OCI-LY1 (cell line): Measurements from ENCODE around the gene NPM1.

Experiments used
- H2AFZ ChIP-seq: fragments of 200-600 bp; sonication (generic), shearing (Covaris generic); 2 replicates; pipeline ENCODE4 v1.6.0; 2014; ENCODE audit warnings: antibody characterized with exemption, mild to moderate bottlenecking, low read length
- H3F3A ChIP-seq: fragments of 200-600 bp; sonication (generic), shearing (Covaris generic); 2 replicates; pipeline ENCODE4 v1.6.0; 2014; ENCODE audit warnings: mild to moderate bottlenecking, antibody characterized with exemption, low read length, moderate library complexity; ENCODE audit not compliant: insufficient read depth
- H3K27ac ChIP-seq: fragments of 200-600 bp; sonication (generic); 2 replicates; pipeline ENCODE4 v1.5.1; 2014; ENCODE audit warnings: low read length, mixed run types, mild to moderate bottlenecking, low read depth; ENCODE audit not compliant: poor library complexity, severe bottlenecking
- H3K27me3 ChIP-seq: fragments of 200-600 bp; sonication (generic); 2 replicates; pipeline ENCODE4 v1.6.0; 2014; ENCODE audit warnings: antibody characterized with exemption, mild to moderate bottlenecking, low read length, moderate library complexity; ENCODE audit not compliant: insufficient read depth
- H3K36me3 ChIP-seq: fragments of 200-600 bp; sonication (generic); 2 replicates; pipeline ENCODE4 v1.6.1; 2014; ENCODE audit warnings: mild to moderate bottlenecking, antibody characterized with exemption, low read length, moderate library complexity, mixed read lengths; ENCODE audit not compliant: insufficient read depth
- H3K4me1 ChIP-seq: fragments of 200-600 bp; sonication (generic); 2 replicates; pipeline ENCODE4 v1.5.1; 2014; ENCODE audit warnings: mild to moderate bottlenecking, low read length, moderate library complexity; ENCODE audit not compliant: insufficient read depth, severe bottlenecking
- H3K4me2 ChIP-seq: fragments of 200-600 bp; sonication (generic), shearing (Covaris generic); 2 replicates; pipeline ENCODE4 v1.6.1; 2014; ENCODE audit warnings: low read length
- H3K4me3 ChIP-seq: fragments of 200-600 bp; sonication (generic); 2 replicates; pipeline ENCODE4 v1.5.1; 2014; ENCODE audit warnings: low read length, low read depth, mild to moderate bottlenecking, mixed read lengths; ENCODE audit not compliant: poor library complexity, severe bottlenecking
- H3K79me2 ChIP-seq: fragments of 200-600 bp; shearing (Covaris generic); 2 replicates; pipeline ENCODE4 v1.6.1; 2016; ENCODE audit warnings: mixed run types, low read length, mixed read lengths; ENCODE audit not compliant: insufficient read depth
- H3K9ac ChIP-seq: fragments of 200-600 bp; sonication (generic), shearing (Covaris generic); 2 replicates; pipeline ENCODE4 v1.6.1; 2014; ENCODE audit warnings: mild to moderate bottlenecking, low read length, mixed read lengths
- H3K9me2 ChIP-seq: fragments of 200-600 bp; sonication (generic), shearing (Covaris generic); 2 replicates; pipeline ENCODE4 v1.6.1; 2014; ENCODE audit warnings: low read depth, mild to moderate bottlenecking, low read length, mixed read lengths
- H3K9me3 ChIP-seq: fragments of 200-600 bp; shearing (Covaris generic); 2 replicates; pipeline ENCODE4 v1.6.1; 2014; ENCODE audit warnings: low read length, mixed read lengths
- H4K20me1 ChIP-seq: fragments of 200-600 bp; sonication (generic), shearing (Covaris generic); 2 replicates; pipeline ENCODE4 v1.6.0; 2016; ENCODE audit warnings: mild to moderate bottlenecking, low read length; ENCODE audit not compliant: insufficient read depth
- CTCF ChIP-seq: fragments of 200-600 bp; sonication (generic), shearing (Covaris generic); IDR thresholded peaks from 2 replicates; pipeline ENCODE4 v1.5.1; 2017; ENCODE audit warnings: mild to moderate bottlenecking, antibody characterized with exemption, low read length, moderate library complexity, mixed read lengths
- EZH2 ChIP-seq: fragments of 200-600 bp; sonication (generic), shearing (Covaris generic); IDR thresholded peaks from 2 replicates; pipeline ENCODE4 v1.8.0; 2017; ENCODE audit warnings: borderline replicate concordance, mixed run types, mild to moderate bottlenecking, antibody characterized with exemption, low read length, moderate library complexity, mixed read lengths

The NPM1 gene

GRCh38 chr5:171432076-171432475 is 44.4 kb downstream of the NPM1 start:
- Histone ChIP-seq H3K4me3 (no peak overlapping the region), H3K27me3 (no peaks in the 10 kb centered on the region), H3K9me3 (no peaks in the 10 kb centered on the region), H3K79me2 (no peaks in the 10 kb centered on the region), H4K20me1 (no peaks in the 10 kb centered on the region), H3K27ac (no peak overlapping the region), H3K4me2 (no peak overlapping the region), H3K4me1 (no peaks in the 10 kb centered on the region), H3K36me3 (no peaks in the 10 kb centered on the region), H2AFZ (no peak overlapping the region), H3K9me2 (no peaks in the 10 kb centered on the region), H3K9ac (no peak overlapping the region), H3F3A (no peaks in the 10 kb centered on the region)
- TF ChIP-seq EZH2 (no peak), CTCF (no peak)

- H3K9ac ChIP-seq: no peak overlapping the region
- no peak overlapping the region for H3K4me3 ChIP-seq
- no peaks in the 10 kb centered on the region for H4K20me1 ChIP-seq
- H3K79me2 ChIP-seq: no peaks in the 10 kb centered on the region
- H2AFZ ChIP-seq: no peak overlapping the region
- 0 out of 2 replicates have a peak, but pooled peaks cover 4% of the 10 kb centered on the region for H3K27me3 ChIP-seq
- H3K4me1 ChIP-seq: no peaks in the 10 kb centered on the region
- no peaks in the 10 kb centered on the region for H3K9me3 ChIP-seq
- H3F3A ChIP-seq: no peaks in the 10 kb centered on the region
- no peaks in the 10 kb centered on the region for H3K9me2 ChIP-seq
- H3K36me3 ChIP-seq: no peaks in the 10 kb centered on the region
- H3K27ac ChIP-seq: no peak overlapping the region
- no peak overlapping the region for H3K4me2 ChIP-seq
- TF ChIP-seq CTCF (no peak), EZH2 (no peak)
Observed at GRCh38 chr5:171432583-171433351, 45.1 kb downstream of the NPM1 start.

GRCh38 chr5:171433352-171433698 is 45.7 kb downstream of the NPM1 start:
- Histone ChIP-seq H3K27me3 (0 out of 2 replicates have a peak, but pooled peaks cover 5% of the 10 kb centered on the region), H4K20me1 (no peaks in the 10 kb centered on the region), H3K36me3 (no peaks in the 10 kb centered on the region), H3K4me2 (no peak overlapping the region), H3K9me2 (no peaks in the 10 kb centered on the region), H3K79me2 (no peaks in the 10 kb centered on the region), H3K4me3 (no peak overlapping the region), H3K9me3 (no peaks in the 10 kb centered on the region), H3K4me1 (no peaks in the 10 kb centered on the region), H3K9ac (no peak overlapping the region), H3K27ac (no peak overlapping the region), H2AFZ (no peak overlapping the region), H3F3A (no peaks in the 10 kb centered on the region)
- TF ChIP-seq EZH2 (no peak), CTCF (no peak)
